Measurements from ENCODE around the gene UNC5B. TPM values are rescaled to one million over a fixed set of nuclear protein-coding genes. Genes with fewer than 3 reads are reported as not detected.

The UNC5B gene
- total RNA-seq, 4 donors from 2014 or later: 5.3 to 26.6 (median 17.7) TPM

- intact Hi-C loops (cut with DNase I; ENCODE audit: low total_unique reads): loop anchor here (5.0 kb wide), 1 partner anchor 357 kb away; no protein-coding TSS in a partner anchor
- Histone ChIP-seq H3K4me3 (no peak overlapping the region), H3K27me3 (no peaks in the 10 kb centered on the region), H3K4me1 (no peaks in the 10 kb centered on the region), H3K9me3 (no peaks in the 10 kb centered on the region), H3K27ac (no peak overlapping the region), H3K36me3 (no peaks in the 10 kb centered on the region)
- TF ChIP-seq CTCF (IDR thresholded peaks at IDR 0.05) (no peak), POLR2A (IDR thresholded peaks at IDR 0.05) (no peak)
- no peak for DNase-seq
Observed at GRCh38 chr10:71284544-71285179, 72.3 kb downstream of the UNC5B start.

GRCh38 chr10:71285180-71285545, 72.8 kb downstream of the UNC5B start:
- intact Hi-C loops (cut with DNase I; ENCODE audit: low total_unique reads): loop anchor here (5.0 kb wide), 1 partner anchor 358 kb away; no protein-coding TSS in a partner anchor
- H3K27me3 ChIP-seq: no peaks in the 10 kb centered on the region
- H3K27ac ChIP-seq: no peak overlapping the region
- no peaks in the 10 kb centered on the region for H3K9me3 ChIP-seq
- no peak overlapping the region for H3K4me3 ChIP-seq
- TF ChIP-seq POLR2A (IDR thresholded peaks at IDR 0.05): no peak
- TF ChIP-seq CTCF (IDR thresholded peaks at IDR 0.05): peak; percentile 65 to 89 (median 80)
- no peaks in the 10 kb centered on the region for H3K4me1 ChIP-seq
- DNase-seq: peak in 1 of 2 donors; percentile 58
- no peaks in the 10 kb centered on the region for H3K36me3 ChIP-seq

GRCh38 chr10:71285986-71286385, 73.6 kb downstream of the UNC5B start:
- Histone ChIP-seq H3K27me3 (no peaks in the 10 kb centered on the region), H3K27ac (no peak overlapping the region), H3K4me3 (no peak overlapping the region), H3K9me3 (no peaks in the 10 kb centered on the region), H3K36me3 (no peaks in the 10 kb centered on the region), H3K4me1 (no peaks in the 10 kb centered on the region)
- DNase-seq: no peak
- intact Hi-C loops (cut with DNase I; ENCODE audit: low total_unique reads): loop anchor here (5.0 kb wide), 1 partner anchor 359 kb away; no protein-coding TSS in a partner anchor
- TF ChIP-seq POLR2A (IDR thresholded peaks at IDR 0.05): no peak
- no peak for TF ChIP-seq CTCF (IDR thresholded peaks at IDR 0.05)

GRCh38 chr10:71286521-71287294, 74.3 kb downstream of the UNC5B start:
- Histone ChIP-seq H3K4me3 (no peak overlapping the region), H3K4me1 (no peaks in the 10 kb centered on the region), H3K27me3 (no peaks in the 10 kb centered on the region), H3K36me3 (no peaks in the 10 kb centered on the region), H3K9me3 (no peaks in the 10 kb centered on the region), H3K27ac (no peak overlapping the region)
- no peak for DNase-seq
- TF ChIP-seq CTCF (IDR thresholded peaks at IDR 0.05): no peak
- TF ChIP-seq POLR2A (IDR thresholded peaks at IDR 0.05): no peak
- intact Hi-C loops (cut with DNase I; ENCODE audit: low total_unique reads): loop anchor here (5.0 kb wide), 1 partner anchor 359 kb away; no protein-coding TSS in a partner anchor

GRCh38 chr10:71287456-71287855, 75.1 kb downstream of the UNC5B start:
- DNase-seq: no peak
- H3K27ac ChIP-seq: no peak overlapping the region
- H3K27me3 ChIP-seq: no peaks in the 10 kb centered on the region
- H3K4me3 ChIP-seq: no peak overlapping the region
- intact Hi-C loops (cut with DNase I; ENCODE audit: low total_unique reads): loop anchor here (5.0 kb wide), 1 partner anchor 360 kb away; no protein-coding TSS in a partner anchor
- H3K4me1 ChIP-seq: no peaks in the 10 kb centered on the region
- no peaks in the 10 kb centered on the region for H3K9me3 ChIP-seq
- H3K36me3 ChIP-seq: no peaks in the 10 kb centered on the region
- TF ChIP-seq POLR2A (IDR thresholded peaks at IDR 0.05): no peak
- TF ChIP-seq CTCF (IDR thresholded peaks at IDR 0.05): no peak
